ENCODE measurements around the gene RMP24.
"Not testable (repeated sequence)": the region's sequence is repeated elsewhere in the genome, so short reads cannot be mapped to it uniquely, and the experiment has no call there.

Gene RMP24

GRCh38 chr18:35967866-35968265 lies 4.6 kb upstream of the RMP24 start:
- H3K4me3 ChIP-seq (ENCODE audit: low read depth, low read length) = not testable (repeated sequence)

DNA sequence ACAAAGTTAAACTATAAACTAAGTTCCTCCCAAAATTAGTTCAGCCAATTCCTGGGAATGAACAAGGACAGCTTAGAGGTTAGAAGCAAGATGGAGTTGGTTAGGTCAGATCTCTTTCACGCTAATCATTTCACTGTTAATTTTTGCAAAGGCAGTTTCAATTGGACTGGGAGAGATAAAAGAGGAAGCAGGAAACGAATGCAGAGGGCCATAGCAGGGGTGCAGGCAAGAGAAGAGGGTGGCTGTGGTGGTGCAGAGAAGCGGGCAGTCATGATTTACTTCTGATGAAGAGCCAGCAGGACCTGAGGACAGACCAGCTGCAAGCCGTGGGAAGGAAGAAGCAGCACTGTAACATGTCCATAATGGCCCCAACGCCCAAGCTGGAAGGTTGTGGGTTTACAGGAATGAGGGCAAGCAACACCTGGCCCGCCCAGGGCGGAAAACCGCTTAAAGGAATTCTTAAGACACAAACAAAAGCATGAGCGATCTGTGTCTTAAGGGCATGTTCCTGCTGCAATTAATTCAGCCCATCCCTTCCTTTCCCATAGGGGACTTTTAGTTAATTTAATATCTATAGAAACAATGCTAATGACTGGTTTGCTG lies 4.1 kb upstream of the RMP24 start:
- H3K4me3 ChIP-seq (ENCODE audit: low read depth, low read length) = no peak overlapping the region

DNA sequence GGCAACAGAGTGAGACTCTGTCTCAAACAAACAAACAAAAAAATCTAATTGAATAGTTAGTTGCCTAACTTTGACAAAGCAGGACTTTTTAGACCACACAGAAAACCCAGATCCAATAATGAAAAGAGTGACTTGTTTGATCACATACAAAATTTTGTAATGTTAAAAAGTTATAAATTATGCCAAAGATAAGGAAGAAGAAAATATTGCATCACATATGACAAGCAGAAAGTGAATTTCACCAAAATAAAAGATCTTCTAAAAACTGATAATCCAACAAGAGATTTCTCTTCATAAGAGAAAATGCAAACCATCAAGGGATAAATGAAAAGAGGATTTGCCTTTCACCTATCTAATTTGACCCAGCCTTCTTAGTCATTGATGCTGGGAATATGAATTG lies 2.8 kb upstream of the RMP24 start:
- H3K4me3 ChIP-seq (ENCODE audit: low read depth, low read length) = no peak overlapping the region

- peak overlapping the region; percentile 91 for H3K4me3 ChIP-seq (ENCODE audit: low read depth, low read length)
Measured at GRCh38 chr18:35971661-35972196, 750 bp upstream of the RMP24 start.

DNA sequence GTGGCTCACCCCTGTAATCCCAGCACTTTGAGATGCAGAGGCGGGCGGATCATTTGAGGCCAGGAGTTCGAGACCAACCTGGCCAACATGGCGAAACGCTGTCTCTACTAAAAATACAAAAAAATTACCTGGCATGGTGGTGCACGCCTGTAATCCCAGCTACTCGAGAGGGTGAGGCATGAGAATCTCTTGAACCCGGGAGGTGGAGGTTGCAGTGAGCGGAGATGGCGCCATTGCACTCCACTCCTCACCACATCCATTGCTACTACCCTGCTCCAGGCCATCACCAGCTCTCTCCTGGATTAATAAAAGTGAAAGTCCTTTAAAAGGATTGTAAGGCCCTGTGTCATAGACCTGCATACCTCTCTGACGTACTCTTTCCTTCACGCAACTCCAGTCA lies 1.2 kb downstream of the RMP24 start:
- H3K4me3 ChIP-seq (ENCODE audit: low read depth, low read length) = peak overlapping the region; percentile 2

- H3K4me3 ChIP-seq (ENCODE audit: low read depth, low read length) = no peak overlapping the region
Measured at GRCh38 chr18:35974181-35974580, 1.7 kb downstream of the RMP24 start.

DNA sequence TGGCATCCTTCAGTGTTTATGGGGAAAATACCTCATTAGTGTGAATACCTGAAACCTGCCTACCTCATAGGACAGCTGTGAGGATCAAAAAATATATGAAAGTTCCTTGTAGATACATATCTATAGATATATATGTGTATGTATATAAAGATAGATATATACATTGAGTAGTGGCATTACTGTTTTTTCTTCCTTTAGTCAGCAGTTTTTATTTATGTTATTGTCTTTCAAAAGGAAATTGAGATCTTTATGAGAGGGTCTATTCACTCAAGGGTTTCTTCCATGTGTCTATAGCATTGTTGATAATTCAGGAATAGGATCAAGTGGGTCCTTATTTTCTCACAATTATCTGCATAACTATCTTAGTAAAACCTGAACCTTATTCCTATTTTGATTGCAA lies 6.6 kb downstream of the RMP24 start:
- H3K4me3 ChIP-seq (ENCODE audit: low read depth, low read length) = no peak overlapping the region

- no peak overlapping the region for H3K4me3 ChIP-seq (ENCODE audit: low read depth, low read length)
Measured at GRCh38 chr18:35982409-35983114, 10.1 kb downstream of the RMP24 start.

- H3K4me3 ChIP-seq (ENCODE audit: low read depth, low read length) = no peak overlapping the region
Measured at GRCh38 chr18:35983147-35983546, 10.7 kb downstream of the RMP24 start.

DNA sequence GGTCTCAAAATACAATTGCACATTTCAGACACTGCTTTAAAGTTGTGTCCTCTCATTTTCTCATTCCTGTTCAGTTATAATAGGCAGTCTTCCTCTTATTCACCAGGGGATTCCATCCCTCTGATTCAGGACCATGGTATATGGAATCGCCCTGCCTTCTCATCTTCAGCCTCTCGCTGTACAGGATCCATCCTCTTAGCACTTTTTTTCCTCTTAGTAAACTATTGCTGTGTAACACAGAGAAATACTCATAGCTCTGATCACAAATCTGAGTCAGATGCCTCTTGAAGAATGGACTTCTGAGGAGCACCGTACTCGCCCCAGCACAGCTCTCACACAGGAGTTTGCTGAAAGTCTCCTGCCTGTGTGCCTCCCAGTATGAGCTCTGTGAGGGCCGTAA lies 11.3 kb downstream of the RMP24 start:
- no peak overlapping the region for H3K4me3 ChIP-seq (ENCODE audit: low read depth, low read length)

DNA sequence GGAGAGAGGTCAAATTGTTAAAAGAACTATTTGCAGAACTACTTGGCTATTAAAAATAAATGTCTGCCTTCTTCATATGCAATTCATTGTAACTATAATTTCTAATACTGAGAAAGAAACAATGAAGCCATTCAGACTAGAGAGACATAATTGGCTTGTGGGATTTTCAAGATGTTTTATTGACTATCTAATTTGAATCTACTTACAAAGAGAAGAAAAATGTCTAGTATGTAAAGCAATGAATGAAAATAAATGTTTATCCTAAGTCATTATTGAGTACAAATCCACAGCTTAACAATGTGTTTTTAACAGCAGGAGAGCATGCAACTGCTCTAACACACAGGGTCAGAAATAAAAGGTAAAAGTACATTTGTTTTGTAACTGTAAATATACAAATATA lies 19.2 kb downstream of the RMP24 start:
- H3K4me3 ChIP-seq (ENCODE audit: low read depth, low read length) = no peak overlapping the region

GRCh38 chr18:35993013-35993412 lies 20.5 kb downstream of the RMP24 start:
- no peak overlapping the region for H3K4me3 ChIP-seq (ENCODE audit: low read depth, low read length)

DNA sequence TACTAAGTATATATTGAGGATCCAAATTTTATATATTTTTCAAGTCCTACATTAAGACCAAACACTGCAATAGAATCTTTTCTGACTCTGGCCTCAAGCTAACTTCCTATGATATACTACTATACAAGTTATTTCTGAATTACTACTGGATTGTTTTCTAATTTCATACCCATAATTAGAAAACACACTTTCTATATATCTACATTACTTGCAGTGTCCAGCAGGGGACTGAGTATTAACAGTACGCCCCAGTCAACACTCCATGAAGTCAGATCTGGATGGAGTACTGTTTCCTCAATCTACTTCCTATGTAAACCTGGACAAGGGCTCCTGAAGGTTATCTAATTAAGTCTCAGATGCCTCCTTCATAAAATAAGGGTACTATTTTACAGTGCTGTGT lies 26.5 kb downstream of the RMP24 start:
- no peak overlapping the region for H3K4me3 ChIP-seq (ENCODE audit: low read depth, low read length)

DNA sequence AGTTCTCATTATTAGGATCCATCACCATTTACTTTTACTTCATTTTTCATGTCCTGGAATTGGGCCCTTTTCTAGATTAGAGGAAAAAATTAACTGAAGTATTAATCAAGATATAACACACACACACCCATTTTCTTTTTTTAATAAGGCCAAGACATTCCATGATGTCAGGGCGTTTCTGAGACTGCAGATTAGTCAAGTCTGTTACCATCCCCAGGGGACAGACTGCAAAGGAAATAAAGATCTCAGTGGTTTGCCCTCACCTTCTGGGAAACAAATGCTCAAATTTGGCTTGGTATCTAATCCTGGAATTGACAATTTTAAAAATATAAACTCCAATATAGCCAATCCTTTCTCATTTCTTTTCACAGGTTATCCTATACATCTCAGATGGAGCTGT lies 27.4 kb downstream of the RMP24 start:
- H3K4me3 ChIP-seq (ENCODE audit: low read depth, low read length) = no peak overlapping the region

DNA sequence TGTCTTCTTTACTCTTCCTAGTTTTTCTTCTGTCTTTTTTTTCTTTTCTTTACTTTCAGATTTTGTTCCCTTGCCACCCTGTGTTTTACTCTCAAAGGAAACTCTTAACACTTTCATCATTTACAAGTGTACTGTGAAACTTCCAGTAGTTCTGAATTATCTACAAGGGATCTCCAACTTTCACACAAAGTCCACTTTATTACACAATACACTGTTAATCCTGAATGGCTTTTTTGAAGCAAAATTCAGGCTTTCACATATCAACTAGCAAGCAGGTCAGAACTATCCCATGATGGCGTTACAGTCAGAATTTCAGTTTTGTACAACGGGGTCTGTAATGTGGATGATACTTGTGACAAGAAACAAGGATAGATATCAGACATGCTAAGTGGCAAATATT lies 34.5 kb downstream of the RMP24 start:
- no peak overlapping the region for H3K4me3 ChIP-seq (ENCODE audit: low read depth, low read length)

DNA sequence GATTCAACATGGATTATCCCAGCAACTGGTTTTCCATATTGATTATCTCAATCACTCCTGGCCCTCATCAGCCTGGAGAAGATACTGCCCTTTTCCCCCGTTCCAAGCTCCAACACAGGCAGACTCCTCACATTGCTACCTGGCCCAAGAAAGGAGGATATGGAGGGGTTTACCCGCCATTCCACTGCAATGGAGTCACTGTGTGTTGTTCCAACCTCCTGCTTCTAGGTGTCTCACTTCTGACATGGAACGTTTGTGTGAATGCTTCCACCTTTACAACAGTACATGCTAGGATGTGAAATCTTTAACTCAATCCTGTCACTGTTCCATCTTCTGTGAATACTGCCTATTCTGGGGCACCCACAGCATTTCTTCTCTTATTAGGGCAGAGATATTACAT lies 36.7 kb downstream of the RMP24 start:
- H3K4me3 ChIP-seq (ENCODE audit: low read depth, low read length) = no peak overlapping the region

DNA sequence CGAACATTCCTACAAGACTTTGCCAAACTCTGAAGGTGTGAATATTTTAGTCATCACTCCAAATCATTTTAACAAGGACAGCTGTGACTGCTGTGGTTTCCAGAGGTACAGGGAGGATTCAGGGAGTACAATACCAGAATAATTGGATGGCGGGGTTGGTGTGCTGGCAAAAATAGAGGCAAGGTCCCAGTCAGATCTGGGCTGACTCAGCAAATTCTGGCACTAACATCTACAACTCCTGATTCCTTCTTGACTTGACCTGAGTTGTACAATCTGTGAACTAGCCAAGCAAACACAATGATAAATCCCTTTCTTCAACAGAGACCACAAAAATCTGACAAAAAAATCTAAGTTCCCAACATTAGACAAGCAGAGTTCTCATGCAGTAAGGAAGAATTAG lies 40.4 kb downstream of the RMP24 start:
- no peak overlapping the region for H3K4me3 ChIP-seq (ENCODE audit: low read depth, low read length)

GRCh38 chr18:36015629-36016028 lies 43.1 kb downstream of the RMP24 start:
- H3K4me3 ChIP-seq (ENCODE audit: low read depth, low read length) = no peak overlapping the region

DNA sequence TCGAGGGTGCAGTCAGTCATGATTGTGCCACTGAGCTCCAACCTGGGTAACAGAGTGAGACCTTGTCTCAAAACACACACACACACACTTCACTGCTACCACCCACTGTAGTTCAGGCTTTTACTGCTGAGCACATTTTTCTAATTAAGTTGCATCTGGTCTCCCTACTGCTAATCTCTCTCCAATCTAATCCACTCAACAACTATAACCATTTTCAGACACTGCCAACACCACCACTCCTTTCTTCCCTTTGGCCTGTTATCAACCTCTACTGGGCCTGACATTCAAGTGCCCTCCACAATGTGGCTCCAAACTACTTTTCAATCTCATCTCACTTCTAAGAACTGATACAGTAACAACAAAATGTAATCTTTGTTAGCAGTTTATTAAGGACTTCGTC lies 44.8 kb downstream of the RMP24 start:
- no peak overlapping the region for H3K4me3 ChIP-seq (ENCODE audit: low read depth, low read length)

- no peak overlapping the region for H3K4me3 ChIP-seq (ENCODE audit: low read depth, low read length)
Measured at GRCh38 chr18:36020174-36020711, 47.8 kb downstream of the RMP24 start.

DNA sequence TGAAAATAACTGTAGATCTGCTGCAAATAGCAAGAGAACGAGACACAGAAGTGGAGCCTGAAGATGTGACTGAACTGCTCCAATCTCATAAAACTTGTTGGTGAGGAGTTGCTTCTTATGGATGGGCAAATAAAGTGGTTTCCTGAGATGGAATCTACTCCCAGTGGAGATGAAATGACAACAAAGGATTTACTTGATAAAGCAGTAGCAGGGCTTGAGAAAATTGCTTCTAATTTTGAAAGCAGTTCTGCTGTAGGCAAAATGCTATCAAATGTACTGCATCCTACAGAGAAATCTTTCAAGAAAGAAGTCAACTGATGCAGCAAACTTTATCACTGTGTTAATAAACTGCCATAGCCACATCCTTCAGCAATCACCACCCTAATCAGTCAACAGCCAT lies 50.9 kb downstream of the RMP24 start:
- no peak overlapping the region for H3K4me3 ChIP-seq (ENCODE audit: low read depth, low read length)

- not testable (repeated sequence) for H3K4me3 ChIP-seq (ENCODE audit: low read depth, low read length)
Measured at GRCh38 chr18:36024241-36024640, 51.8 kb downstream of the RMP24 start.

Measured in iPS-11a (cell line).